Cerebellar cortex (tissue), 1 donor: Measurements from ENCODE around the gene VMAC.
A peak's percentile ranks its signal among the peaks of the same experiment; 100 is the strongest.

Experiments used
- DNase-seq: peaks from one replicate; pipeline ENCODE4 v3.0.0-alpha.2; 2015; ENCODE audit warnings: low spot score

VMAC gene

GRCh38 chr19:5931251-5931650, 26.6 kb downstream of the VMAC start:
- DNase-seq, result no peak

- DNase-seq, result no peak
Measured at GRCh38 chr19:5932146-5932545, 27.5 kb downstream of the VMAC start.

- peak; percentile 51 for DNase-seq
Measured at GRCh38 chr19:5932609-5933262, 28.1 kb downstream of the VMAC start.

- no peak for DNase-seq
Measured at GRCh38 chr19:5933391-5934068, 28.9 kb downstream of the VMAC start.

DNA sequence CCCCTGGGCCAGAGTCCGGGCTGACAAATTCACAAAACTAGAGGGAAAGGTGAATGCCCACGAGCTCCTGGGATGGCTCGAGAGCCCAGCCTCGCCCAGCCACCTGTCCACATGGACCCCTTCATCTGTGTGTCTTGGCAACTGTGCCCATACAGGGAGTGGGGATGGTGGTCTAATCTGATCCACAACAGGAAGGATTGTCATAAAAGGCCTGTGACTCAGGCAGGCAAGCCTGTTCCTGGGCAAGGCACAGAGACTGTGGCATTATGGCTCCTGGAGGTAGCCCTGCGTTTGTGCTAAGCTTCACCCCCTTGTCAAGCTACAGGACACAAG, 29.4 kb downstream of the VMAC start:
- DNase-seq, result no peak

GRCh38 chr19:5934774-5935472, 30.3 kb downstream of the VMAC start:
- DNase-seq, result no peak

DNA sequence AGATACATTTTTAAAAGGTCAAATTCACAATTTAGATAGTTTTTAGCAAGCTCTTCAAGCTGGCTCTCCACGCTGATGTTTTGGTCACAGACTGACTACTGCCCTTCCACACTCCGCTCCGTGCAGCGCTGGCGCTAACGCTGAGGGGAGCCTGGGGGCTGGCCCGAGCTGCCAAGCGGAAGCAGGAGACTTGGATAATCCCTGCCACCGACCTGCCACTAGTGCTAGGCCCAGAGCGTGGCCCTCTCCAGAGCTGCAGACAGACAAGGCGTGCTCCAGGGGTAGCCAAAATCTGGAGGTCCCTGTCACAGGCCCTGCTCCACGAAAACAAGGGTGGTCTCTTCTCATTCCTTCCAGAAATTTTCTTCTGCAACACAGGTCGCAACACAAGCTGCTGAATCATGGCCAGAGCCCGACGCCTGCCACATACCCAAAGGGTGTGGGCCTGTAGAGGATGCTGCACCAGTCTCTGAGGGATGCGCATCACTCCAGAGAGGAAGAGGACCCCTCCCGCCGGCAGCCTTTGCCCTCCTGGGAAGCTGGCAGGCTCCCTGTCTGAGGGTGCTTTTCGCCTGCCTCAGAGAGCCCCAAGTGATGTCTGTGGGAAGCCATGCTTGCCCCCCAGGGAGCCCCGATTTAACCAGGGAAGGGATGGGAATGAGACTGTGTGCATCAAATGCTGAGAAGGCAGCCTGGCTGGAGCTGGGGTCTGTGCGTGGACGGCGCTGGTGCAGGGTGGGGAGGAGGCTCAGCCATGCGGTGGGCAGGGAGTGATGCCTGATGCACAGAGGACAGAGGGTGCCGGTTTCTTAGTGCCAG, 31.0 kb downstream of the VMAC start:
- no peak for DNase-seq

DNA sequence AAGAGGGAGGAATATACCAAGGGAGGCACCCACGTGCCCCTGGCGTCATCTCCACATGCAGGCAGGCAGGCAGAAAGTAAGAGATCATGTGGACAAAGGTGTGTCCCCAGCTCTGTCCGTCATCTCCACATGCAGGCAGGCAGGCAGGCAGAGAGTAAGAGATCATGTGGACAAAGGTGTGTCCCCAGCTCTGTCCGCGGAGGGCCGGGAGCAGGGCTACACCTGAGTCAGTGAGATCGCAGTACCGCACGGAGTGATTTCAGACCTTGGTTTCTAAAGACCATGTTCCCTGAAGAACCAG, 31.6 kb downstream of the VMAC start:
- DNase-seq, result no peak

GRCh38 chr19:5937550-5937949, 32.9 kb downstream of the VMAC start:
- DNase-seq, result no peak

DNA sequence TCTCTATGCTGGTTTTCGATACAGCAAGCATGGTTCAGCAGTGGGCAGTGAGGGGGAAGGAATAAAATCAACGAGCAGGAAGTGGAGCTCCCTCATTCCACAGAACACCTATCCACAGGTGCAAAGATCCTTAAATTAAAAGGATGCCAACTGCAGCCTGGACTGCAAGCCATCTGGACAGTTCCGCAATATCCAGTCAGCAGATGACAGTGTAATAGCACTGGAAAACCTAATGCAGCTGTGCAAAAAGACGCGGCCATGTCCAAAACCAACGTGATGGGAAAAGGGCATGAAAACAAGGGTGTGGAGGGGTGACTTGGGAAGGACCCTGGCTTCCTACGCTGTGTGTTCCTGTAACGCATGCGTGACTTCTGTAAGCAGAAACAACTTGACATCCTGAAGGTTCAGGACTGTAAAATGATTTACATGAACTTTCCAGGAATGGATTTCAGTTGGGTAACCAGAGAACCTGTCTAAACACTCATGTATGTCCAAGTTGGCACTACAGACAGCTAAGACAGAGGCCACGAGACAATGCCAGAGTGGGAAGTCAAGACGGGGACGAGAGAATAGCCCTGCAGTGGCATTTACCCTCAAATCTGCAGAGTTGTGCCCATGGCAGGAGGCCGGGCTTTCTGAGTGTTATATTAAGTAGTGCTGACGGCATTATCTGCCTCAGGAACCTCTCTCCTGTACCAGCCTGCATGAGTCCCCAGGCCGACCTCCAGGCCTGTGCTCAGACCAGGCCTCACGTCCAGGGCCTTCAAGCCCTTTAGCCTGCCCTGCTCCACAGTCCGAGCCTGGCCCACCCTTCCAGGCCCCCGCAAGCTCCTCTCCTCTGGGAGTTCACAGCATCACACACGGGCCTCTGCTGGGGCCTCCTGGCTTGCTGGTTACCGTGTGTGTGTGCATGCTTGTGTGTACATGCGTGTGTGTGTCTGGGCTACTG, 35.9 kb downstream of the VMAC start:
- DNase-seq, result no peak

- no peak for DNase-seq
Measured at GRCh38 chr19:5941673-5942072, 37.0 kb downstream of the VMAC start.

GRCh38 chr19:5943045-5943444, 38.4 kb downstream of the VMAC start:
- no peak for DNase-seq

- DNase-seq, result no peak
Measured at GRCh38 chr19:5943623-5944022, 39.0 kb downstream of the VMAC start.

- DNase-seq, result no peak
Measured at GRCh38 chr19:5947435-5947834, 42.8 kb downstream of the VMAC start.

DNA sequence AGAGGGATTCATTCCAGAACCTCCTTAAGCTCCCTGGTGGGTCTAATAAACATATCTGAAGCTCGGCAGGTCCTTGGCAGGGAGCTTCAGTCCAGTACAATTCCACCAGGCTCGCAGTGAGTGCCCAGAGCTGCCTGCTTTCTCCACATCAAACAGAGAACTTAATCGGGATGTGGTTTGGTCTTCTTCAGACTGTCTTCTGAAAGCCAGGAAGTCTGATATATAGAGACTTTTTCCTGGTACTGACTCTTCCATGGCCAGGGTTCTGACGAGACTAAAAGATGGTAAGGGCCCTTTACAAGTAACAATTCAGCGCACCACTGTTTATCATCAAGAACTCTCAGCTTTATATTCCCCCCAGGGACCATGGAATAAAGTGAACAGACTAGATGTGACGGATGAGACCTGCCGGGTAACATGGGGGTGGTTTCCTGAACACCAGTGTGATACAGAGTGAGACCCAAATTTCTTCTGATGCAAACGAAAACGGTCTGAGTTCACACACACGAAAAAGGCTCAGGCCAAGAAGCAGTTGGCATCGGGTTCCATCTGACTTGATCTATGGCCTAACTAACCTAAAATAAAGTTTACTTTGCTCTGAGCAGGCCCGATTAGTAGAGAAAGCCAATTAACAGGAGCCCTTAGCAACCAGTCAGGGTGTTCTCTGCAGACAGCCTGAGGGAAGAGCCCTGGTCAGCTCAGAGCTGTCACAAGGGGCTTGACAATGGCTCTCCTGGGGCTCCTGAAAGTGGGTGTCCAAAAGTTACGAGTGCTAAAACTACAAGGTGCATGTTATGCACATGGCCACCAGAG, 44.3 kb downstream of the VMAC start:
- peak; percentile 62 for DNase-seq

GRCh38 chr19:5949792-5950305, 45.2 kb downstream of the VMAC start:
- no peak for DNase-seq

- DNase-seq, result no peak
Measured at GRCh38 chr19:5950741-5951140, 46.1 kb downstream of the VMAC start.

- no peak for DNase-seq
Measured at GRCh38 chr19:5951338-5951861, 46.7 kb downstream of the VMAC start.

GRCh38 chr19:5952193-5953029, 47.7 kb downstream of the VMAC start:
- peak; percentile 28 for DNase-seq
